A673 (cell line): ENCODE results near the gene C3orf18. TPM values are rescaled to one million over a fixed set of nuclear protein-coding genes. Genes with fewer than 3 reads are reported as not detected.

Source experiments
- BruUV-seq: library from RNA; stranded (reverse); fragments of 400-500 nt; replicated peaks from 2 replicates; lab custom pipeline; 2021; lab: Mats Ljungman, UMichigan
- CTCF ChIA-PET: fragments of 300-600 bp; sonication (Branson Sonifier 250); formaldehyde crosslinking; loops from one replicate; lab custom pipeline; 2022; ENCODE audit warnings: antibody characterized with exemption; lab: Charles Lee
- POLR2A ChIA-PET: fragments of 300-600 bp; sonication (Branson Sonifier 250); formaldehyde crosslinking; loops from one replicate; lab custom pipeline; 2022; ENCODE audit warnings: antibody characterized with exemption; ENCODE audit not compliant: low non-redundant PET; lab: Charles Lee
- DNase-seq: peaks from one replicate; pipeline ENCODE4 v3.0.0-alpha.2; 2015; ENCODE audit warnings: low spot score
- H3K27ac ChIP-seq: fragments of 200-600 bp; sonication (generic); 2 replicates; pipeline ENCODE4 v1.5.1; 2016; ENCODE audit warnings: mixed run types, low read depth, mild to moderate bottlenecking, mixed read lengths, antibody characterized with exemption, low read length; ENCODE audit not compliant: poor library complexity, severe bottlenecking
- H3K27me3 ChIP-seq: fragments of 200-600 bp; sonication (generic); replicated peaks from 2 replicates; pipeline ENCODE4 v1.6.1; 2017; ENCODE audit warnings: mixed run types, low read depth, mild to moderate bottlenecking, mixed read lengths, antibody characterized with exemption, low read length; ENCODE audit not compliant: insufficient read depth, poor library complexity
- H3K36me3 ChIP-seq: fragments of 200-600 bp; sonication (generic); 2 replicates; pipeline ENCODE4 v1.6.1; 2016; ENCODE audit warnings: mixed run types, mild to moderate bottlenecking, mixed read lengths, antibody characterized with exemption, low read length; ENCODE audit not compliant: insufficient read depth, poor library complexity, severe bottlenecking
- H3K4me1 ChIP-seq: fragments of 200-600 bp; sonication (generic); 2 replicates; pipeline ENCODE4 v1.6.1; 2017; ENCODE audit warnings: mixed run types, mild to moderate bottlenecking, mixed read lengths, antibody characterized with exemption, low read length; ENCODE audit not compliant: insufficient read depth, poor library complexity, severe bottlenecking
- H3K4me3 ChIP-seq: fragments of 200-600 bp; sonication (generic); 2 replicates; pipeline ENCODE4 v1.5.1; 2016; ENCODE audit warnings: low read depth, mixed run types, mild to moderate bottlenecking, mixed read lengths, low read length; ENCODE audit not compliant: poor library complexity, severe bottlenecking
- H3K9me3 ChIP-seq: fragments of 200-600 bp; sonication (generic); 2 replicates; pipeline ENCODE4 v1.6.1; 2016; ENCODE audit warnings: mixed run types, low read depth, mild to moderate bottlenecking, mixed read lengths, antibody characterized with exemption, low read length; ENCODE audit not compliant: poor library complexity, severe bottlenecking
- EZH2 ChIP-seq: fragments of 200-600 bp; sonication (generic); IDR thresholded peaks from 2 replicates; pipeline ENCODE4 v1.6.1; 2017; ENCODE audit warnings: borderline replicate concordance, low read depth, mild to moderate bottlenecking, mixed read lengths, antibody characterized with exemption, low read length; ENCODE audit not compliant: poor library complexity, severe bottlenecking
- intact Hi-C: fragments of 100-400 bp; cut with micrococcal nuclease; formaldehyde crosslinking; loops from one replicate; pipeline ENCODE4 v1.10.0; 2022; ENCODE audit not compliant: unreplicated experiment
- total RNA-seq: library from RNA; stranded (reverse); gene quantifications from 2 replicates; pipeline ENCODE4 v1.2.3, GENCODE V29; 2021
- TF ChIP-seq, protein P1 (sequence below): fragments of 300-800, 200-600 bp; sonication (generic); conservative IDR thresholded peaks from 2 replicates; pipeline ENCODE4 v1.5.1; 2017; ENCODE audit warnings: low read depth, mild to moderate bottlenecking, antibody characterized with exemption, low read length, moderate library complexity, mixed read lengths

C3orf18 gene
- total RNA-seq, 1 experiment from 2014 or later: 1.5 TPM

- no peak for DNase-seq
- no peak for TF ChIP-seq EZH2
- TF ChIP-seq, protein P1, sequence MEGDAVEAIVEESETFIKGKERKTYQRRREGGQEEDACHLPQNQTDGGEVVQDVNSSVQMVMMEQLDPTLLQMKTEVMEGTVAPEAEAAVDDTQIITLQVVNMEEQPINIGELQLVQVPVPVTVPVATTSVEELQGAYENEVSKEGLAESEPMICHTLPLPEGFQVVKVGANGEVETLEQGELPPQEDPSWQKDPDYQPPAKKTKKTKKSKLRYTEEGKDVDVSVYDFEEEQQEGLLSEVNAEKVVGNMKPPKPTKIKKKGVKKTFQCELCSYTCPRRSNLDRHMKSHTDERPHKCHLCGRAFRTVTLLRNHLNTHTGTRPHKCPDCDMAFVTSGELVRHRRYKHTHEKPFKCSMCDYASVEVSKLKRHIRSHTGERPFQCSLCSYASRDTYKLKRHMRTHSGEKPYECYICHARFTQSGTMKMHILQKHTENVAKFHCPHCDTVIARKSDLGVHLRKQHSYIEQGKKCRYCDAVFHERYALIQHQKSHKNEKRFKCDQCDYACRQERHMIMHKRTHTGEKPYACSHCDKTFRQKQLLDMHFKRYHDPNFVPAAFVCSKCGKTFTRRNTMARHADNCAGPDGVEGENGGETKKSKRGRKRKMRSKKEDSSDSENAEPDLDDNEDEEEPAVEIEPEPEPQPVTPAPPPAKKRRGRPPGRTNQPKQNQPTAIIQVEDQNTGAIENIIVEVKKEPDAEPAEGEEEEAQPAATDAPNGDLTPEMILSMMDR: no peak
- Histone ChIP-seq H3K9me3 (no peaks in the 10 kb centered on the region), H3K36me3 (no peaks in the 10 kb centered on the region), H3K4me3 (peak overlapping the region; percentile 52), H3K4me1 (peaks cover 8% of the 10 kb centered on the region), H3K27me3 (no peaks in the 10 kb centered on the region), H3K27ac (no peak overlapping the region)
- ChIA-PET CTCF (interaction anchor here (0.9 to 1.0 kb wide), 2 partner anchors 40 to 43 kb away, joined by 3 read pairs; no protein-coding TSS in a partner anchor), POLR2A (no interaction called here)
- BruUV-seq: no TSS peak
- intact Hi-C loops: loop anchor here (5.0 to 10.0 kb wide), 5 partner anchors 40 to 882 kb away; no protein-coding TSS in a partner anchor
These were observed 44.8 kb upstream of the C3orf18 start for GRCh38 chr3:50612234-50612882.

DNA sequence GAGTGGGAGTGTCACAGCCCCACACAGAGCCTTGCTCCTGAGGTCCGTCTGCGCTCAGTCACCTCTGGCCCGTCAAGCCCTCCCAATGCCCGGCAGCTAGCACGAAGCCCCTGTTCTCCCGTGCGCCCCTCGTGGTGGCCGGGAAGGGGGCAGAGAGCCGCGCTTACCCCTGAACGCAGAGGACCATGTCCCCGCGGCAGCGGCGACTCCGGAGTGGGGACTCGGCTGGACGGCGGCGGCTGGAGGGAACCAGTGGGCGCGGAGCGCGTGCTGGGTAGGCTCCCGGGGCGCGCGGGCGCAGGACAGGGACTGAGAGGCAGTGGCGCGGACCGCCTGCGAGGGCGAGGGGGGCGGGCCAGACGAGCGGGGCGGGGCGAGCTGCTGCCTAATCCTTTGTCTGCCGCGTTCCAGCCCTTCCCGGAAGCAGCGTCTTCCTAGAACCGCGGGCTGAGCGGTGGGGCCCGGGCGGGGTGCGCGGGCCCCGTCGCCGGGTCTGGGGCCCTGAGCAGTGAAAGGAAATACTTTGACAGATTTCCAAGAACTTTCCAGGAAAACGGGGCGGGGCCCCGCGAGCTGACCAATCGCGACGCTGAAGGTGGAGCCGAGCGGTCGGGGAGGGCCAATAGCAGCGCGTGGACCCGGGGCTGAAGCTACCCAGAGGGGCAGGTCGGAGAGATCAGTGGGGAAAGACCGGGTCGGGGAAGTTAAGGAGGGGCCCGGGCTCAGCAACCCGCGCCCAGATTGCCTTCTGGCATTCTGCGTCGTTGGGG is 44.1 kb upstream of the C3orf18 start, which contains the start of gene CISH:
CISH (minus strand) TSS at position 311 of the 770 bp plus-strand sequence; CDS start at position 187, 124 bp downstream.
- peak; percentile 89 for DNase-seq
- H3K4me1 ChIP-seq: peaks cover 8% of the 10 kb centered on the region
- TF ChIP-seq, protein P1: peak; percentile 44
- no peak for TF ChIP-seq EZH2
- ChIA-PET POLR2A (no interaction called here), CTCF (interaction anchor here (1.0 kb wide), 1 partner anchor 40 kb away, joined by 3 read pairs; no protein-coding TSS in a partner anchor)
- intact Hi-C loops: loop anchor here (5.0 to 10.0 kb wide), 5 partner anchors 39 to 883 kb away; no protein-coding TSS in a partner anchor
- H3K27ac ChIP-seq: peak within 1 kb of the TSS; percentile 67
- H3K9me3 ChIP-seq: no peaks in the 10 kb centered on the region
- H3K4me3 ChIP-seq: peak within 1 kb of the TSS; percentile 52
- no peaks in the 10 kb centered on the region for H3K27me3 ChIP-seq
- no TSS peak for BruUV-seq
- no peaks in the 10 kb centered on the region for H3K36me3 ChIP-seq

DNA sequence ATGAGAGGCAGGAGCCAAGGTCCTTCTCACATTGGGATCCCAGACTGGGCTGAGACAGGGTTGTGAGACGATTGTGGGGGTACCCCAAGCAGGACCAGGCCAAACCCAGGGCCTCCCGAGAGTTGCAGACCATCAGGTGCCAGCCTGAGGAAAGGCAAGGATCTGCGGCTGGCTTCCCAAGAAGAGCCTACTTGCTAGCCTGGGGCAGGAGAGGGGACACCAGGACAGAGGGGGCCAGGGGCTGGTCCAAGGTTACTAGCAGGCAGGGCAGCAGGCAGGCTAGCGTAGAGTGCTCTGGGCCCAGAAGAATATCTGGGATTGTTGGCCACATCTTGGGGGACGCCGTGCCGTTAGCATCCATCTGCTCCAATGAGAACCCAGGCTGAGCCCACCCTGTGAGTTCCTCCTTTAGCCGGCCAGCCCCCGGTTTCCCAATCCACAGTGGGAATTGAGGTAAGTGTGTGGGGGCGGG is 43.5 kb upstream of the C3orf18 start:
- no peak for DNase-seq
- Histone ChIP-seq H3K4me3 (peak overlapping the region; percentile 52), H3K27me3 (no peaks in the 10 kb centered on the region), H3K27ac (peak overlapping the region; percentile 67), H3K9me3 (no peaks in the 10 kb centered on the region), H3K36me3 (no peaks in the 10 kb centered on the region), H3K4me1 (peaks cover 8% of the 10 kb centered on the region)
- CTCF ChIA-PET: interaction anchor here (1.0 kb wide), 1 partner anchor 39 kb away, joined by 3 read pairs; no protein-coding TSS in a partner anchor
- BruUV-seq: no TSS peak
- POLR2A ChIA-PET: no interaction called here
- intact Hi-C loops: loop anchor here (5.0 to 10.0 kb wide), 5 partner anchors 39 to 884 kb away; no protein-coding TSS in a partner anchor
- TF ChIP-seq, protein P1: no peak
- no peak for TF ChIP-seq EZH2
